Parathyroid adenoma (tissue), 2 donors: ENCODE measurements around the gene GPRC5B.
A peak's percentile ranks its signal among the peaks of the same experiment; 100 is the strongest.

Experiments
- H2AFZ ChIP-seq: fragments of 300-600 bp; sonication (generic); one replicate; pipeline ENCODE4 v1.7.0; 2017; ENCODE audit warnings: antibody characterized with exemption, mild to moderate bottlenecking
- H3K27ac ChIP-seq: fragments of 300-600 bp; sonication (generic); one replicate; pipeline ENCODE4 v1.7.0; 2017
- H3K27me3 ChIP-seq: fragments of 300-600 bp; sonication (generic); one replicate; pipeline ENCODE4 v1.7.0; 2017; ENCODE audit warnings: low read length; ENCODE audit not compliant: control insufficient read depth, insufficient read depth
- H3K36me3 ChIP-seq: fragments of 300-600 bp; sonication (generic); one replicate; pipeline ENCODE4 v1.7.0; 2017; ENCODE audit warnings: low read length; ENCODE audit not compliant: control insufficient read depth, insufficient read depth
- H3K4me1 ChIP-seq: fragments of 300-600 bp; sonication (generic); one replicate; pipeline ENCODE4 v1.7.0; 2017; ENCODE audit warnings: control low read depth
- H3K4me2 ChIP-seq: fragments of 300-600 bp; sonication (generic); one replicate; pipeline ENCODE4 v1.7.0; 2017; ENCODE audit warnings: low read length
- H3K4me3 ChIP-seq: fragments of 300-600 bp; sonication (generic); one replicate; pipeline ENCODE4 v1.7.0; 2017; ENCODE audit warnings: low read depth, low read length
- H3K79me2 ChIP-seq: fragments of 300-600 bp; sonication (generic); one replicate; pipeline ENCODE4 v1.7.0; 2017; ENCODE audit warnings: control low read depth
- H3K9ac ChIP-seq: fragments of 300-600 bp; sonication (generic); one replicate; pipeline ENCODE4 v1.7.0; 2017; ENCODE audit warnings: mild to moderate bottlenecking
- H3K9me3 ChIP-seq: fragments of 300-600 bp; sonication (generic); one replicate; pipeline ENCODE4 v1.7.0; 2017; ENCODE audit warnings: low read length; ENCODE audit not compliant: control insufficient read depth
- CTCF ChIP-seq: fragments of 300-600 bp; sonication (generic); IDR thresholded peaks from one replicate; pipeline ENCODE4 v1.7.0; 2017; ENCODE audit warnings: antibody characterized with exemption, mild to moderate bottlenecking
- donor health status: primary hyperparathyroidism.

Gene GPRC5B

GRCh38 chr16:19831678-19832077 is 53.0 kb downstream of the GPRC5B start:
- Histone ChIP-seq H3K27me3 (no peaks in the 10 kb centered on the region), H3K9ac (no peak overlapping the region), H3K36me3 (no peaks in the 10 kb centered on the region), H3K79me2 (no peaks in the 10 kb centered on the region), H3K4me3 (no peak overlapping the region), H2AFZ (no peak overlapping the region), H3K4me2 (no peak overlapping the region), H3K27ac (no peak overlapping the region), H3K4me1 (peaks cover 13% of the 10 kb centered on the region), H3K9me3 (no peaks in the 10 kb centered on the region)
- no peak for TF ChIP-seq CTCF

- H3K4me2 ChIP-seq: no peak overlapping the region
- H3K27ac ChIP-seq: no peak overlapping the region
- no peaks in the 10 kb centered on the region for H3K27me3 ChIP-seq
- H3K9ac ChIP-seq: no peak overlapping the region
- no peak overlapping the region for H3K4me3 ChIP-seq
- no peak overlapping the region for H2AFZ ChIP-seq
- H3K4me1 ChIP-seq: peaks cover 12% of the 10 kb centered on the region
- no peaks in the 10 kb centered on the region for H3K36me3 ChIP-seq
- no peak for TF ChIP-seq CTCF
- H3K79me2 ChIP-seq: no peaks in the 10 kb centered on the region
- H3K9me3 ChIP-seq: no peaks in the 10 kb centered on the region
Observed at GRCh38 chr16:19830902-19831560, 53.6 kb downstream of the GPRC5B start.

- H3K27ac ChIP-seq: peak overlapping the region; percentile 17
- H3K9ac ChIP-seq: no peak overlapping the region
- no peaks in the 10 kb centered on the region for H3K9me3 ChIP-seq
- no peaks in the 10 kb centered on the region for H3K36me3 ChIP-seq
- H3K4me3 ChIP-seq: no peak overlapping the region
- no peaks in the 10 kb centered on the region for H3K27me3 ChIP-seq
- H3K79me2 ChIP-seq: no peaks in the 10 kb centered on the region
- peaks cover 9% of the 10 kb centered on the region for H3K4me1 ChIP-seq
- no peak for TF ChIP-seq CTCF
- no peak overlapping the region for H3K4me2 ChIP-seq
- H2AFZ ChIP-seq: peak overlapping the region; percentile 25
Observed at GRCh38 chr16:19829844-19830692, 54.6 kb downstream of the GPRC5B start.

- H3K9me3 ChIP-seq: no peaks in the 10 kb centered on the region
- no peak for TF ChIP-seq CTCF
- no peaks in the 10 kb centered on the region for H3K36me3 ChIP-seq
- H3K4me3 ChIP-seq: no peak overlapping the region
- no peaks in the 10 kb centered on the region for H3K4me1 ChIP-seq
- no peak overlapping the region for H3K27ac ChIP-seq
- no peak overlapping the region for H3K9ac ChIP-seq
- no peaks in the 10 kb centered on the region for H3K27me3 ChIP-seq
- H2AFZ ChIP-seq: no peak overlapping the region
- no peaks in the 10 kb centered on the region for H3K79me2 ChIP-seq
- no peak overlapping the region for H3K4me2 ChIP-seq
Observed at GRCh38 chr16:19824216-19824615, 60.4 kb downstream of the GPRC5B start.
